HK-2 (cell line): ENCODE results near the gene CCZ1B.
"Not testable (repeated sequence)": the region's sequence is repeated elsewhere in the genome, so short reads cannot be mapped to it uniquely, and the experiment has no call there.

Experiments used
- DNase-seq: peaks from one replicate; pipeline ENCODE4 v3.0.0-alpha.2; 2018; ENCODE audit not compliant: unreplicated experiment

The CCZ1B gene

GRCh38 chr7:6826151-6826550 lies at the start of gene CCZ1B:
Gene CCZ1B (minus strand): TSS chr7:6826275. CDS start chr7:6826197, 78 bp downstream.
- DNase-seq, result peak; percentile 79

GRCh38 chr7:6875022-6875421 lies 48.9 kb upstream of the CCZ1B start:
- DNase-seq, result not testable (repeated sequence)

- not testable (repeated sequence) for DNase-seq
Measured at GRCh38 chr7:6872246-6872945, 46.3 kb upstream of the CCZ1B start.

GRCh38 chr7:6871421-6872144 lies 45.5 kb upstream of the CCZ1B start:
- DNase-seq, result not testable (repeated sequence)

GRCh38 chr7:6864751-6865150 lies 38.7 kb upstream of the CCZ1B start:
- not testable (repeated sequence) for DNase-seq

GRCh38 chr7:6864188-6864587 lies 38.1 kb upstream of the CCZ1B start:
- not testable (repeated sequence) for DNase-seq

GRCh38 chr7:6862876-6863275 lies 36.8 kb upstream of the CCZ1B start:
- not testable (repeated sequence) for DNase-seq

- peak; percentile 52 for DNase-seq
Measured at GRCh38 chr7:6857721-6858314, 31.7 kb upstream of the CCZ1B start.

- not testable (repeated sequence) for DNase-seq
Measured at GRCh38 chr7:6855563-6856131, 29.6 kb upstream of the CCZ1B start.

GRCh38 chr7:6854747-6855562 lies 28.9 kb upstream of the CCZ1B start:
- not testable (repeated sequence) for DNase-seq

GRCh38 chr7:6853681-6854080 lies 27.6 kb upstream of the CCZ1B start:
- DNase-seq, result not testable (repeated sequence)

- not testable (repeated sequence) for DNase-seq
Measured at GRCh38 chr7:6849127-6849526, 23.1 kb upstream of the CCZ1B start.

- DNase-seq, result not testable (repeated sequence)
Measured at GRCh38 chr7:6847751-6848150, 21.7 kb upstream of the CCZ1B start.

GRCh38 chr7:6845971-6846449 lies 19.9 kb upstream of the CCZ1B start:
- DNase-seq, result not testable (repeated sequence)

- DNase-seq, result not testable (repeated sequence)
Measured at GRCh38 chr7:6843654-6844053, 17.6 kb upstream of the CCZ1B start.

GRCh38 chr7:6843092-6843491 lies 17.0 kb upstream of the CCZ1B start:
- DNase-seq, result not testable (repeated sequence)

GRCh38 chr7:6842278-6842921 lies 16.3 kb upstream of the CCZ1B start:
- DNase-seq, result not testable (repeated sequence)

- DNase-seq, result not testable (repeated sequence)
Measured at GRCh38 chr7:6837081-6837480, 11.0 kb upstream of the CCZ1B start.

- not testable (repeated sequence) for DNase-seq
Measured at GRCh38 chr7:6835521-6835920, 9.4 kb upstream of the CCZ1B start.

GRCh38 chr7:6833636-6834035 lies 7.6 kb upstream of the CCZ1B start:
- DNase-seq, result no peak
